H1 (cell line): ENCODE data around the gene STEAP1. TPM values are rescaled to one million over a fixed set of nuclear protein-coding genes. Genes with fewer than 3 reads are reported as not detected.

Source experiments
- CTCF ChIA-PET: fragments of 300-600 bp; sonication (Branson Sonifier 250); formaldehyde crosslinking; loops from one replicate; lab custom pipeline; 2021; ENCODE audit not compliant: partially characterized antibody; lab: Charles Lee
- POLR2A ChIA-PET: fragments of 300-600 bp; sonication (Branson Sonifier 250); formaldehyde crosslinking; loops from one replicate; lab custom pipeline; 2021; ENCODE audit warnings: inconsistent platforms; ENCODE audit not compliant: partially characterized antibody; lab: Charles Lee
- DNase-seq, 2 experiments: peaks; one replicate each; pipeline versions ENCODE4 v3.0.0 to v3.0.0-alpha.2; 2010 to 2022; ENCODE audit warnings: low spot score in 2 of 2, low read depth in 1 of 2, mixed read lengths in 1 of 2
- FAIRE-seq: peaks from 2 replicates; lab custom pipeline; 2011; peaks lifted over from hg19 to GRCh38; lab: Jason Lieb, UNC
- H2AFZ ChIP-seq: 2 replicates; pipeline ENCODE4 v1.8.1; 2012; ENCODE audit warnings: low read length, inconsistent platforms
- H2AK5ac ChIP-seq: 2 replicates; pipeline ENCODE4 v1.6.1; 2013; ENCODE audit warnings: low read depth, low read length
- H2BK120ac ChIP-seq: replicated peaks from 2 replicates; pipeline ENCODE3; 2013; ENCODE audit warnings: low read depth, low read length, inconsistent platforms
- H2BK12ac ChIP-seq: 2 replicates; pipeline ENCODE4 v1.6.1; 2013; ENCODE audit warnings: low read depth, low read length
- H2BK15ac ChIP-seq: 2 replicates; pipeline ENCODE4 v1.6.1; 2013; ENCODE audit warnings: low read length
- H2BK20ac ChIP-seq: 2 replicates; pipeline ENCODE4 v1.6.1; 2013; ENCODE audit warnings: low read length
- H2BK5ac ChIP-seq: 2 replicates; pipeline ENCODE4 v1.6.1; 2013; ENCODE audit warnings: low read depth, low read length
- H3K14ac ChIP-seq: 2 replicates; pipeline ENCODE4 v1.6.1; 2013; ENCODE audit warnings: inconsistent platforms; ENCODE audit not compliant: insufficient read length
- H3K18ac ChIP-seq: 2 replicates; pipeline ENCODE4 v1.6.1; 2013; ENCODE audit warnings: low read length; ENCODE audit errors: extremely low read depth
- H3K23ac ChIP-seq: 2 replicates; pipeline ENCODE4 v1.6.1; 2013; ENCODE audit warnings: inconsistent platforms; ENCODE audit not compliant: insufficient read length
- H3K23me2 ChIP-seq: 2 replicates; pipeline ENCODE4 v1.6.1; 2013; ENCODE audit warnings: low read depth, low read length
- H3K27ac ChIP-seq: 2 replicates; pipeline ENCODE4 v1.6.1; 2011; ENCODE audit warnings: low read depth, low read length, inconsistent platforms
- H3K27me3 ChIP-seq, 4 experiments: replicated peaks in 1 of 4; 1 replicate in 1 of 4; 2 replicates in 3 of 4; pipeline versions ENCODE4 v1.6.1 to v1.8.1; 2011 to 2013; ENCODE audit warnings: low read length in 3 of 4, mild to moderate bottlenecking in 3 of 4, inconsistent platforms in 2 of 4, mixed read lengths in 2 of 4, moderate library complexity in 1 of 4; ENCODE audit not compliant: control insufficient read depth in 3 of 4, insufficient read depth in 3 of 4; ENCODE audit errors: extremely low read depth in 1 of 4
- H3K36me3 ChIP-seq, 4 experiments: 2 replicates each; pipeline versions ENCODE4 v1.6.1 to v1.8.1; 2011 to 2013; ENCODE audit warnings: mild to moderate bottlenecking in 4 of 4, low read length in 3 of 4, moderate library complexity in 2 of 4, control low read depth in 1 of 4, inconsistent platforms in 1 of 4; ENCODE audit not compliant: insufficient read depth in 4 of 4, control insufficient read depth in 2 of 4
- H3K4ac ChIP-seq: replicated peaks from 2 replicates; pipeline ENCODE3; 2013; ENCODE audit warnings: low read length, low read depth, mixed read lengths, inconsistent platforms; ENCODE audit not compliant: insufficient read length
- H3K4me1 ChIP-seq, 4 experiments: replicated peaks in 1 of 4; 1 replicate in 1 of 4; 2 replicates in 3 of 4; pipeline versions ENCODE4 v1.6.1 to v1.8.1; 2011 to 2013; ENCODE audit warnings: low read length in 3 of 4, inconsistent platforms in 2 of 4, mixed read lengths in 1 of 4; ENCODE audit not compliant: insufficient read depth in 4 of 4, control insufficient read depth in 3 of 4
- H3K4me2 ChIP-seq, 2 experiments: 2 replicates each; pipeline versions ENCODE4 v1.6.1 to v1.8.1; 2011 to 2013; ENCODE audit warnings: low read depth in 2 of 2, low read length in 2 of 2, control low read depth in 1 of 2, inconsistent platforms in 1 of 2, mild to moderate bottlenecking in 1 of 2; ENCODE audit not compliant: insufficient read depth in 1 of 2
- H3K4me3 ChIP-seq, 4 experiments: fragments of 200-600, 300-600 bp in 1 of 4; sonication (generic), shearing (Covaris generic), sonication (Bioruptor Twin) in 1 of 4; 2 replicates each; pipeline versions ENCODE4 v1.5.1 to v1.8.1; 2011 to 2016; ENCODE audit warnings: low read length in 4 of 4, low read depth in 3 of 4, control low read depth in 2 of 4, inconsistent platforms in 2 of 4, mild to moderate bottlenecking in 2 of 4, mixed read lengths in 1 of 4, moderate library complexity in 1 of 4; ENCODE audit not compliant: insufficient read depth in 2 of 4; ENCODE audit errors: extremely low read depth in 1 of 4
- H3K56ac ChIP-seq: replicated peaks from 2 replicates; pipeline ENCODE3; 2013; ENCODE audit warnings: low read depth, mild to moderate bottlenecking, mixed read lengths, low read length, inconsistent platforms; ENCODE audit not compliant: insufficient read length
- H3K79me1 ChIP-seq: 2 replicates; pipeline ENCODE4 v1.6.1; 2013; ENCODE audit warnings: low read depth, low read length, control low read depth
- H3K79me2 ChIP-seq, 2 experiments: 2 replicates each; pipeline versions ENCODE4 v1.6.1 to v1.8.1; 2012 to 2013; ENCODE audit warnings: low read length in 2 of 2, mild to moderate bottlenecking in 2 of 2, inconsistent platforms in 1 of 2; ENCODE audit not compliant: insufficient read depth in 2 of 2, control insufficient read depth in 1 of 2
- H3K9ac ChIP-seq, 4 experiments: replicated peaks in 1 of 4; 1 replicate in 1 of 4; 2 replicates in 3 of 4; pipeline versions ENCODE4 v1.6.1 to v1.8.1; 2011 to 2013; ENCODE audit warnings: low read depth in 3 of 4, low read length in 3 of 4, control low read depth in 2 of 4, mild to moderate bottlenecking in 2 of 4, moderate library complexity in 2 of 4, inconsistent platforms in 1 of 4; ENCODE audit errors: extremely low read depth in 1 of 4
- H3K9me3 ChIP-seq, 2 experiments: 2 replicates each; pipeline versions ENCODE4 v1.6.1 to v1.8.1; 2012 to 2013; ENCODE audit warnings: mild to moderate bottlenecking in 2 of 2, moderate library complexity in 2 of 2, control low read depth in 1 of 2, inconsistent platforms in 1 of 2, low read depth in 1 of 2, low read length in 1 of 2, mixed read lengths in 1 of 2; ENCODE audit not compliant: insufficient read depth in 2 of 2
- H4K20me1 ChIP-seq, 2 experiments: replicated peaks in 1 of 2; 2 replicates each; pipeline versions ENCODE3 to v1.8.1; 2011 to 2013; ENCODE audit warnings: inconsistent platforms in 2 of 2, low read length in 2 of 2, mild to moderate bottlenecking in 1 of 2; ENCODE audit not compliant: insufficient read depth in 2 of 2, control insufficient read depth in 1 of 2
- H4K5ac ChIP-seq: 2 replicates; pipeline ENCODE4 v1.6.1; 2013; ENCODE audit warnings: low read length, low read depth, mixed read lengths, inconsistent platforms; ENCODE audit not compliant: insufficient read length
- H4K8ac ChIP-seq: 2 replicates; pipeline ENCODE4 v1.8.0; 2013; ENCODE audit warnings: mild to moderate bottlenecking, moderate library complexity, low read length, inconsistent platforms; ENCODE audit not compliant: insufficient read depth; ENCODE audit errors: extremely low read depth
- H4K91ac ChIP-seq: replicated peaks from 2 replicates; pipeline ENCODE3; 2013; ENCODE audit warnings: low read length, mixed read lengths, inconsistent platforms; ENCODE audit not compliant: insufficient read length
- BRCA1 ChIP-seq: IDR thresholded peaks from 2 replicates; pipeline ENCODE4 v1.6.1; 2012; ENCODE audit warnings: low read depth, low read length, improper control_type of control experiment
- CHD2 ChIP-seq: IDR thresholded peaks from 2 replicates; pipeline ENCODE4 v1.6.1; 2012; ENCODE audit warnings: low read length, improper control_type of control experiment
- CTBP2 ChIP-seq: IDR thresholded peaks from 2 replicates; pipeline ENCODE4 v1.7.0; 2011; ENCODE audit warnings: borderline replicate concordance, mild to moderate bottlenecking, moderate library complexity, mixed read lengths, low read length; ENCODE audit not compliant: insufficient read depth, insufficient read length
- EGR1 ChIP-seq: IDR thresholded peaks from 2 replicates; pipeline ENCODE4 v1.6.1; 2011; ENCODE audit warnings: low read depth, low read length, borderline replicate concordance
- EZH2 ChIP-seq: fragments of 200-600 bp; sonication (generic); IDR thresholded peaks from 2 replicates; pipeline ENCODE4 v1.7.1; 2012; ENCODE audit warnings: low read depth, mild to moderate bottlenecking, moderate library complexity, low read length, inconsistent platforms; ENCODE audit not compliant: severe bottlenecking
- POLR2A ChIP-seq, 2 experiments: IDR thresholded peaks; 1 replicate in 1 of 2; 2 replicates in 1 of 2; pipeline ENCODE4 v1.6.1; 2011; ENCODE audit warnings: low read depth in 2 of 2, low read length in 2 of 2, mild to moderate bottlenecking in 2 of 2; ENCODE audit errors: control extremely low read depth in 1 of 2
- RXRA ChIP-seq: IDR thresholded peaks from 2 replicates; pipeline ENCODE4 v1.6.1; 2011; ENCODE audit warnings: low read depth, mild to moderate bottlenecking, low read length, moderate library complexity; ENCODE audit not compliant: insufficient read depth
- SIX5 ChIP-seq: IDR thresholded peaks from 2 replicates; pipeline ENCODE4 v1.6.1; 2011; ENCODE audit warnings: mild to moderate bottlenecking, low read depth, low read length
- TCF12 ChIP-seq: IDR thresholded peaks from 2 replicates; pipeline ENCODE4 v1.6.1; 2011; ENCODE audit warnings: low read depth, mild to moderate bottlenecking, low read length
- polyA plus RNA-seq, 7 experiments: library from polyadenylated mRNA; depleted of rRNA in 3 of 7; stranded (reverse) in 5 of 7; unstranded in 2 of 7; fragments of >200 nt in 5 of 7; fragments of 200-250 nt in 2 of 7; gene quantifications; 1 replicate in 5 of 7; 2 replicates in 1 of 7; 4 replicates in 1 of 7; pipeline versions ENCODE4 v1.2.1 to v1.2.3, GENCODE V29; 2011 to 2013; ENCODE audit warnings: missing spikeins in 2 of 7, mixed read lengths in 2 of 7
- total RNA-seq: library from RNA; stranded (reverse); fragmentation: NEBNext Ultra II Directional; extraction: Animal tissue kit (Norgen Biotek cat#: 25700); gene quantifications from 2 replicates; pipeline ENCODE4 v1.2.1, GENCODE V29; 2021

The STEAP1 gene
- total and polyA plus RNA-seq, 2 of the 8 experiments (the other 6 are each of a cell fraction or from before 2014, with no cell fraction given) = 9.2 to 9.5 TPM

GRCh38 chr7:90187507-90188050 is 33.3 kb downstream of the STEAP1 start:
- DNase-seq (no peak), FAIRE-seq (no peak)
- H3K4me3 ChIP-seq = no peak overlapping the region
- H4K8ac ChIP-seq = no peak overlapping the region
- H3K56ac ChIP-seq = no peak overlapping the region
- H3K27me3 ChIP-seq = no peaks in the 10 kb centered on the region
- no peak overlapping the region for H3K14ac ChIP-seq
- no peak overlapping the region for H3K4ac ChIP-seq
- no peak overlapping the region for H2BK20ac ChIP-seq
- no peak overlapping the region for H2BK15ac ChIP-seq
- no peaks in the 10 kb centered on the region for H4K20me1 ChIP-seq
- ChIA-PET POLR2A (interaction anchor here (1.0 kb wide), 1 partner anchor 9 kb away, joined by 3 read pairs; no protein-coding TSS in a partner anchor), CTCF (no interaction called here)
- no peak overlapping the region for H4K5ac ChIP-seq
- no peak overlapping the region for H3K27ac ChIP-seq
- H3K18ac ChIP-seq = no peak overlapping the region
- H3K79me1 ChIP-seq = no peaks in the 10 kb centered on the region
- no peak overlapping the region for H3K9ac ChIP-seq
- H3K23me2 ChIP-seq = no peaks in the 10 kb centered on the region
- H2BK12ac ChIP-seq = no peak overlapping the region
- H4K91ac ChIP-seq = no peak overlapping the region
- H2AK5ac ChIP-seq = no peak overlapping the region
- H2BK5ac ChIP-seq = no peak overlapping the region
- no peak for TF ChIP-seq CTBP2
- no peak for TF ChIP-seq BRCA1
- TF ChIP-seq RXRA = no peak
- TF ChIP-seq POLR2A (IDR thresholded peaks at IDR 0.05; ENCODE audit: control extremely low read depth in 1 of 2, low read depth in 2 of 2, low read length in 2 of 2) = no peak
- no peak for TF ChIP-seq SIX5
- TF ChIP-seq EZH2 = no peak
- TF ChIP-seq EGR1 = no peak
- TF ChIP-seq TCF12 = no peak
- TF ChIP-seq CHD2 = no peak
- H3K79me2 ChIP-seq = no peaks in the 10 kb centered on the region
- no peak overlapping the region for H3K23ac ChIP-seq
- peaks cover 24% of the 10 kb centered on the region in 2 experiments for H3K9me3 ChIP-seq
- no peak overlapping the region for H2BK120ac ChIP-seq
- H2AFZ ChIP-seq = no peak overlapping the region
- no peak overlapping the region for H3K4me2 ChIP-seq
- no peaks in the 10 kb centered on the region for H3K36me3 ChIP-seq
- H3K4me1 ChIP-seq = no peaks in the 10 kb centered on the region
